ENCODE measurements around the gene SRPK2. TPM values are rescaled to one million over a fixed set of nuclear protein-coding genes. Genes with fewer than 3 reads are reported as not detected.

The SRPK2 gene
- total and polyA plus RNA-seq, 7 donors: 12.0 to 57.6 (median 42.9) TPM

DNA sequence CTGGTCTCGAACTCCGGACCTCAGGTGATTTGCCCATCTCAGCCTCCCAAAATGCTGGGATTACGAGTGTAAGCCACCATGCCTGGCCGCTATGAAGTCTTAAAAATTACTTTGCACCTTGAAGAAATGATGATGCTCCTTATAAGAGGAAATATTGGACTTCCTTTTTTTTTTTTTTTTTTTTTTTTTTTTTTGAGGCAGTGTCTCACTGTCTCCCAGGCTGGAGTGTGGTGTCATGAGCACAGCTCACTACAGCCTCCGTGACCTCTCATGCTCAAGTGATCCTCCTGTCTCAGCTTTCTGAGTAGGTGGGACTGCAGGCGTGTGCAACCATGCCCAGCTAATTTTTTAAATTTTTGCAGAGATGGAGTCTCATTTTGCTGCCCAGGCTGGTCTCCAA lies 309.4 kb downstream of the SRPK2 start:
- Histone ChIP-seq H3K36me3 (peaks cover 18 to 100% (median 37%) of the 10 kb centered on the region in 4 donors), H3K9me3 (no peaks in the 10 kb centered on the region), H3K27me3 (no peaks in the 10 kb centered on the region), H3K27ac (no peak overlapping the region), H3K4me1 (no peaks in the 10 kb centered on the region), H3K4me3 (no peak overlapping the region)
- intact Hi-C loops (cut with DNase I): no loop called here
- WGBS, 2 donors: 96 to 98% methylated on average over 6 of the region's 6 CpGs
- DNase-seq: no peak
- TF ChIP-seq, protein P1, sequence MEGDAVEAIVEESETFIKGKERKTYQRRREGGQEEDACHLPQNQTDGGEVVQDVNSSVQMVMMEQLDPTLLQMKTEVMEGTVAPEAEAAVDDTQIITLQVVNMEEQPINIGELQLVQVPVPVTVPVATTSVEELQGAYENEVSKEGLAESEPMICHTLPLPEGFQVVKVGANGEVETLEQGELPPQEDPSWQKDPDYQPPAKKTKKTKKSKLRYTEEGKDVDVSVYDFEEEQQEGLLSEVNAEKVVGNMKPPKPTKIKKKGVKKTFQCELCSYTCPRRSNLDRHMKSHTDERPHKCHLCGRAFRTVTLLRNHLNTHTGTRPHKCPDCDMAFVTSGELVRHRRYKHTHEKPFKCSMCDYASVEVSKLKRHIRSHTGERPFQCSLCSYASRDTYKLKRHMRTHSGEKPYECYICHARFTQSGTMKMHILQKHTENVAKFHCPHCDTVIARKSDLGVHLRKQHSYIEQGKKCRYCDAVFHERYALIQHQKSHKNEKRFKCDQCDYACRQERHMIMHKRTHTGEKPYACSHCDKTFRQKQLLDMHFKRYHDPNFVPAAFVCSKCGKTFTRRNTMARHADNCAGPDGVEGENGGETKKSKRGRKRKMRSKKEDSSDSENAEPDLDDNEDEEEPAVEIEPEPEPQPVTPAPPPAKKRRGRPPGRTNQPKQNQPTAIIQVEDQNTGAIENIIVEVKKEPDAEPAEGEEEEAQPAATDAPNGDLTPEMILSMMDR (IDR thresholded peaks at IDR 0.05): no peak
- TF ChIP-seq POLR2AphosphoS5 (IDR thresholded peaks at IDR 0.05): no peak
- no peak for TF ChIP-seq EP300 (IDR thresholded peaks at IDR 0.05)
- TF ChIP-seq POLR2A (IDR thresholded peaks at IDR 0.05): no peak

DNA sequence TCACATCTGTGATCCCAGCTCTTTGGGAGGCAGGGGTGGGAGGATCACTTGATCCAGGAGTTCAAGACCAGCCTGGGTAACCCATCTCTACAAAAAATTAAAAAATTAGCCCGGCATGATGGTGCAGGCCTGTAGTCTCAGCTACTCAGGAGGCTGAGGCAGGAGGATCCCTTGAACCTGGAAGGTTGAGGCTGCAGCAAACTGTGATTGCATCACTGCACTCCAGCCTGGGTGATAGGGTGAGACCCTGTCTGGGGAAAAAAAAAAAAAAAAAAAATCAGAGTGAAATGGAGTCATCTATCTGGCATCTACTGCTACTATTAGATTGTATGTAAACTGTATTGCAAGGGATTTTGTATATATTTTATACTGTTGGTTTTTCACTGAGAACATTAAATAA lies 315.6 kb downstream of the SRPK2 start:
- H3K9me3 ChIP-seq: no peaks in the 10 kb centered on the region
- no peak overlapping the region for H3K4me3 ChIP-seq
- TF ChIP-seq, protein P1 (IDR thresholded peaks at IDR 0.05): no peak
- no peak for TF ChIP-seq EP300 (IDR thresholded peaks at IDR 0.05)
- no peak for TF ChIP-seq POLR2A (IDR thresholded peaks at IDR 0.05)
- 96 to 98% methylated on average over 1 of the region's 1 CpG for WGBS, 2 donors
- intact Hi-C loops (cut with DNase I): no loop called here
- H3K27me3 ChIP-seq: no peaks in the 10 kb centered on the region
- DNase-seq: no peak
- H3K27ac ChIP-seq: no peak overlapping the region
- no peaks in the 10 kb centered on the region for H3K4me1 ChIP-seq
- peaks cover 5 to 97% (median 36%) of the 10 kb centered on the region in 4 donors for H3K36me3 ChIP-seq

DNA sequence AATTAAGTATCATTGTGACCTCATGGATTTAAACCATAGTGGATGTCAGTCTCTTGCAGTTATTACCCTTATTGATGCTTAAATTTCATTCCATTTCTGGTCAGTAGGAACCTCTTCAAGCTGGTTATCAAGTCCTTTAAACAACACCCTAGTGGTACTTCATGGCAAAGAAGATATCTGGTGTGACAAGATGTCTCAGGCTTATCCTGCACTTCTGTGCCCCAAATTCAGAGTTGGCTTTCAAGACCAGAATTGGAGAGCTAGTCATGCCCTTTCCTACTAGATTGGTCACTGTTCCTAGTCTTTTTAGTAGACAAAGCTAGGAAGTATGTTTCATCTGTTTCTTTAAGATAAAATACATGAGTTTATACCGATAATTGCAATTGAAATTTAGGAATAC lies 319.8 kb downstream of the SRPK2 start:
- Histone ChIP-seq H3K36me3 (peaks cover 0 to 85% (median 15%) of the 10 kb centered on the region in 4 donors), H3K4me3 (no peak overlapping the region), H3K4me1 (peaks cover 0 to 19% (median 0%) of the 10 kb centered on the region in 4 donors), H3K27ac (no peak overlapping the region), H3K9me3 (no peaks in the 10 kb centered on the region), H3K27me3 (no peaks in the 10 kb centered on the region)
- WGBS, 2 donors: 96 to 97% methylated on average over 1 of the region's 1 CpG
- TF ChIP-seq POLR2AphosphoS5 (IDR thresholded peaks at IDR 0.05): no peak
- TF ChIP-seq POLR2A (IDR thresholded peaks at IDR 0.05): no peak
- TF ChIP-seq, protein P1 (IDR thresholded peaks at IDR 0.05): no peak
- TF ChIP-seq EP300 (IDR thresholded peaks at IDR 0.05): no peak
- intact Hi-C loops (cut with DNase I): no loop called here
- no peak for DNase-seq

DNA sequence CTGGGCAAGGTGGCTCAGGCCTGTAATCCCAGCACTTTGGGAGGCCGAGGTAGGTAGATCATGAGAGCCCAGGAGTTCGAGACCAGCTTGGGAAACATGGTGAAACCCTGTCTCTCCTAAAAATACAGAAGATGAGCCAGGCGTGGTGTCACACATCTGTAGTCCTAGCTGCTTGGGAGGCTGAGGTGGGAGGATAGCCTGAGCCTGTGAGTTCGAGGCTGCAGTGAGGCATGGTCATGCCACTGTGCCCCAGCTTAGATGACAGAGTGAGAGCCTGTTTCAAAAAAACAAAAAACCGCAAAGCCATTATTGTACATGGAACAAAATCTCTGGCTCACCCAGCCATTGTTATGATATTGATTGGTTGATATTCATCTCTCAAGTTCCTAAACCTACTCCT lies 321.0 kb downstream of the SRPK2 start:
- H3K27me3 ChIP-seq: no peaks in the 10 kb centered on the region
- H3K27ac ChIP-seq: no peak overlapping the region
- peaks cover 0 to 19% (median 0%) of the 10 kb centered on the region in 4 donors for H3K4me1 ChIP-seq
- WGBS, 2 donors: 98% methylated on average over 5 of the region's 5 CpGs
- peaks cover 0 to 83% (median 18%) of the 10 kb centered on the region in 4 donors for H3K36me3 ChIP-seq
- DNase-seq: no peak
- no peak for TF ChIP-seq POLR2AphosphoS5 (IDR thresholded peaks at IDR 0.05)
- no peak for TF ChIP-seq EP300 (IDR thresholded peaks at IDR 0.05)
- TF ChIP-seq POLR2A (IDR thresholded peaks at IDR 0.05): no peak
- TF ChIP-seq, protein P1 (IDR thresholded peaks at IDR 0.05): no peak
- intact Hi-C loops (cut with DNase I): no loop called here
- H3K4me3 ChIP-seq: no peak overlapping the region
- H3K9me3 ChIP-seq: no peaks in the 10 kb centered on the region

Small RNA genes within 50 kb of the gene (small RNA-seq; reads per million reads assigned to genes)
- gene AC005070.2 (0 reads per million in 3 donors), gene RNU6-1322P (0 reads per million in 3 donors)

Other genes starting within 250 kb of the SRPK2 start
- 1 to 10 TPM; 5.8 to 9.1 (median 6.7) TPM for gene PUS7, start 133.3 kb upstream of the SRPK2 start, total RNA-seq
- gene PUS7, start 133.3 kb upstream of the SRPK2 start, polyA plus RNA-seq: 1 to 10 TPM; 1.6 to 6.2 (median 1.8) TPM
- gene RINT1, start 143.3 kb upstream of the SRPK2 start, total RNA-seq: 10 to 100 TPM; 15.5 to 22.2 (median 16.6) TPM
- 10 to 100 TPM in 1 of 3 donors, 1 to 10 TPM in 2; 7.9 to 10.8 (median 9.7) TPM for gene RINT1, start 143.3 kb upstream of the SRPK2 start, polyA plus RNA-seq
- not detected for gene EFCAB10, start 192.6 kb upstream of the SRPK2 start, total RNA-seq
- gene EFCAB10, start 192.6 kb upstream of the SRPK2 start, polyA plus RNA-seq: under 1 TPM in 1 of 3 donors, not detected in 2; 0.13 TPM

Data from sigmoid colon (tissue), 7 donors.